NCI-H128 (cell line): ENCODE measurements around the gene MKLN1.
"Not testable (repeated sequence)": the region's sequence is repeated elsewhere in the genome, so short reads cannot be mapped to it uniquely, and the experiment has no call there.

ENCODE experiments used
- DNase-seq: peaks from one replicate; lab custom pipeline; 2025; ENCODE audit not compliant: unreplicated experiment; lab: John Stamatoyannopoulos, UW

MKLN1 gene

GRCh38 chr7:131455546-131455945, 127.9 kb downstream of the MKLN1 start:
- DNase-seq = no peak

- no peak for DNase-seq
These were observed 128.7 kb downstream of the MKLN1 start for GRCh38 chr7:131456338-131456737.

GRCh38 chr7:131459256-131459655, 131.6 kb downstream of the MKLN1 start:
- DNase-seq = no peak

GRCh38 chr7:131462059-131462458, 134.4 kb downstream of the MKLN1 start:
- no peak for DNase-seq

- not testable (repeated sequence) for DNase-seq
These were observed 135.0 kb downstream of the MKLN1 start for GRCh38 chr7:131462715-131463114.

- DNase-seq = no peak
These were observed 139.2 kb downstream of the MKLN1 start for GRCh38 chr7:131466735-131467365.

- DNase-seq = no peak
These were observed 140.1 kb downstream of the MKLN1 start for GRCh38 chr7:131467788-131468187.

GRCh38 chr7:131471250-131472004, 143.8 kb downstream of the MKLN1 start:
- peak; percentile 4 for DNase-seq

- DNase-seq = no peak
These were observed 149.1 kb downstream of the MKLN1 start for GRCh38 chr7:131476740-131477139.

- DNase-seq = no peak
These were observed 153.0 kb downstream of the MKLN1 start for GRCh38 chr7:131480384-131481315.

GRCh38 chr7:131482800-131483199, 155.1 kb downstream of the MKLN1 start:
- DNase-seq = no peak

GRCh38 chr7:131483586-131483985, 155.9 kb downstream of the MKLN1 start:
- DNase-seq = no peak

GRCh38 chr7:131486346-131486745, 158.7 kb downstream of the MKLN1 start:
- DNase-seq = no peak

- DNase-seq = no peak
These were observed 159.5 kb downstream of the MKLN1 start for GRCh38 chr7:131487217-131487616.

- no peak for DNase-seq
These were observed 160.7 kb downstream of the MKLN1 start for GRCh38 chr7:131488361-131488760.

- DNase-seq = no peak
These were observed 161.5 kb downstream of the MKLN1 start for GRCh38 chr7:131489196-131489595.

- DNase-seq = no peak
These were observed 162.2 kb downstream of the MKLN1 start for GRCh38 chr7:131489881-131490280.

- no peak for DNase-seq
These were observed 165.4 kb downstream of the MKLN1 start for GRCh38 chr7:131493081-131493480.

GRCh38 chr7:131493581-131493980, 165.9 kb downstream of the MKLN1 start:
- DNase-seq = no peak

GRCh38 chr7:131494182-131494581, 166.5 kb downstream of the MKLN1 start:
- DNase-seq = no peak

GRCh38 chr7:131495669-131496498, 168.2 kb downstream of the MKLN1 start:
- DNase-seq = no peak
